PC-3 (cell line): ENCODE measurements around the gene ADAM15. TPM values are rescaled to one million over a fixed set of nuclear protein-coding genes. Genes with fewer than 3 reads are reported as not detected.

Experiments
- ATAC-seq: fragments of 200-7000 bp; cut with Tn5 transposase; 2 replicates; pipeline ENCODE4 v1.9.1; 2020; ENCODE audit warnings: mild to moderate bottlenecking, moderate library complexity
- BruUV-seq: library from RNA; stranded (reverse); fragments of 400-500 nt; replicated peaks from 2 replicates; lab custom pipeline; 2021; lab: Mats Ljungman, UMichigan
- CTCF ChIA-PET: fragments of 300-600 bp; sonication (Branson Sonifier 250); formaldehyde crosslinking; loops from one replicate; lab custom pipeline; 2022; ENCODE audit warnings: antibody characterized with exemption; lab: Charles Lee
- POLR2A ChIA-PET: fragments of 300-600 bp; sonication (Branson Sonifier 250); formaldehyde crosslinking; loops from one replicate; lab custom pipeline; 2022; ENCODE audit warnings: antibody characterized with exemption; ENCODE audit not compliant: unreplicated experiment; lab: Charles Lee
- DNase-seq: peaks from one replicate; pipeline ENCODE4 v3.0.0-alpha.2; 2015
- H2AFZ ChIP-seq: fragments of 300-600 bp; sonication (generic); 2 replicates; pipeline ENCODE4 v1.6.0; 2016; ENCODE audit warnings: antibody characterized with exemption, low read length
- H3F3A ChIP-seq: fragments of 300-600 bp; sonication (generic); one replicate; pipeline ENCODE4 v1.6.0; 2017; ENCODE audit warnings: antibody characterized with exemption, low read length, control low read depth, mild to moderate bottlenecking; ENCODE audit not compliant: unreplicated experiment
- H3K27ac ChIP-seq: fragments of 300-600 bp; sonication (generic); 2 replicates; pipeline ENCODE4 v1.5.1; 2016; ENCODE audit warnings: mild to moderate bottlenecking, low read length
- H3K27me3 ChIP-seq: fragments of 300-600 bp; sonication (generic); 2 replicates; pipeline ENCODE4 v1.6.1; 2016; ENCODE audit warnings: low read length, mixed read lengths
- H3K36me3 ChIP-seq: fragments of 300-600 bp; sonication (generic); 2 replicates; pipeline ENCODE4 v1.6.1; 2016; ENCODE audit warnings: low read depth, mixed run types, low read length, mixed read lengths
- H3K4me1 ChIP-seq: fragments of 300-600 bp; sonication (generic); 2 replicates; pipeline ENCODE4 v1.5.1; 2016; ENCODE audit warnings: low read length; ENCODE audit not compliant: insufficient read depth
- H3K4me2 ChIP-seq: fragments of 300-600 bp; sonication (generic); 2 replicates; pipeline ENCODE4 v1.6.0; 2016; ENCODE audit warnings: low read length
- H3K4me3 ChIP-seq: fragments of 300-600 bp; sonication (generic); 2 replicates; pipeline ENCODE4 v1.5.1; 2016; ENCODE audit warnings: mild to moderate bottlenecking, low read length, mixed read lengths
- H3K79me2 ChIP-seq: fragments of 300-600 bp; sonication (generic); 2 replicates; pipeline ENCODE4 v1.6.1; 2017; ENCODE audit warnings: low read length, mixed read lengths
- H3K9ac ChIP-seq: fragments of 300-600 bp; sonication (generic); 2 replicates; pipeline ENCODE4 v1.6.0; 2016; ENCODE audit warnings: mild to moderate bottlenecking, low read length
- H3K9me2 ChIP-seq: fragments of 300-600 bp; sonication (generic); replicated peaks from 2 replicates; pipeline ENCODE4 v1.6.1; 2016; ENCODE audit warnings: mixed run types, low read length, mixed read lengths
- H3K9me3 ChIP-seq: fragments of 300-600 bp; sonication (generic); 2 replicates; pipeline ENCODE4 v1.6.1; 2016; ENCODE audit warnings: low read length, mixed read lengths
- H4K20me1 ChIP-seq: fragments of 300-600 bp; sonication (generic); 2 replicates; pipeline ENCODE4 v1.6.1; 2016; ENCODE audit warnings: low read length, mixed read lengths
- CTCF ChIP-seq: fragments of 300-600 bp; sonication (generic); conservative IDR thresholded peaks from 2 replicates; pipeline ENCODE4 v1.5.1; 2017; ENCODE audit warnings: antibody characterized with exemption, low read depth, mild to moderate bottlenecking, low read length
- EZH2 ChIP-seq: fragments of 300-600 bp; sonication (generic); IDR thresholded peaks from one replicate; pipeline ENCODE4 v1.6.1; 2017; ENCODE audit warnings: antibody characterized with exemption, mild to moderate bottlenecking, low read length; ENCODE audit not compliant: unreplicated experiment
- EZH2phosphoT487 ChIP-seq: fragments of 300-600 bp; sonication (generic); IDR thresholded peaks from 2 replicates; pipeline ENCODE4 v1.6.1; 2018; ENCODE audit warnings: mild to moderate bottlenecking, antibody characterized with exemption, low read length, borderline replicate concordance
- intact Hi-C: fragments of 100-400 bp; cut with micrococcal nuclease; formaldehyde crosslinking; loops from 2 replicates; pipeline ENCODE4 v1.9.0; 2023
- total RNA-seq: library from RNA; depleted of rRNA; stranded (reverse); fragments of >200 nt; gene quantifications from 2 replicates; pipeline ENCODE4 v1.2.3, GENCODE V29; 2014

Gene ADAM15
- total RNA-seq, 1 experiment from 2014 or later = 334 TPM

- H3K4me2 ChIP-seq = peak overlapping the region; percentile 99
- H3K4me1 ChIP-seq = peaks cover 51% of the 10 kb centered on the region
- no peaks in the 10 kb centered on the region for H3F3A ChIP-seq
- no peaks in the 10 kb centered on the region for H3K9me3 ChIP-seq
- H3K4me3 ChIP-seq = peak overlapping the region; percentile 73
- H4K20me1 ChIP-seq = no peaks in the 10 kb centered on the region
- H3K36me3 ChIP-seq = no peaks in the 10 kb centered on the region
- TF ChIP-seq CTCF = peak; percentile 95
- no peak for TF ChIP-seq EZH2
- POLR2A ChIA-PET = no interaction called here
- CTCF ChIA-PET = interaction anchor here (1.3 to 1.8 kb wide), 3 partner anchors 86 to 526 kb away, joined by 4 to 14 read pairs (median 4); partner anchors contain the start of gene KRTCAP2
- H3K27ac ChIP-seq = peak overlapping the region; percentile 83
- peak; percentile 4; the same call in 1 of the 2 replicates for ATAC-seq
- intact Hi-C loops = no loop called here
- peaks cover 20% of the 10 kb centered on the region for H3K27me3 ChIP-seq
- peak overlapping the region; percentile 96 for H2AFZ ChIP-seq
- no peaks in the 10 kb centered on the region for H3K79me2 ChIP-seq
- BruUV-seq = no TSS peak
- peak overlapping the region; percentile 77; the same call in 1 of the 2 replicates for H3K9ac ChIP-seq
- peak; percentile 65 for DNase-seq
- no peaks in the 10 kb centered on the region for H3K9me2 ChIP-seq
Measured at GRCh38 chr1:155086128-155086741, 35.1 kb downstream of the ADAM15 start.

GRCh38 chr1:155086856-155087535 is 35.9 kb downstream of the ADAM15 start:
- no peaks in the 10 kb centered on the region for H3F3A ChIP-seq
- TF ChIP-seq CTCF (no peak), EZH2 (no peak), EZH2phosphoT487 (no peak)
- H2AFZ ChIP-seq = no peak overlapping the region
- peak overlapping the region; percentile 99 for H3K4me2 ChIP-seq
- no peak overlapping the region; the same call in 1 of the 2 replicates for H3K4me3 ChIP-seq
- no peak for DNase-seq
- H3K9ac ChIP-seq = no peak overlapping the region
- no peaks in the 10 kb centered on the region for H3K36me3 ChIP-seq
- H3K9me2 ChIP-seq = no peaks in the 10 kb centered on the region
- intact Hi-C loops = no loop called here
- ATAC-seq = no peak
- H3K27me3 ChIP-seq = peaks cover 12% of the 10 kb centered on the region
- BruUV-seq = no TSS peak
- H3K79me2 ChIP-seq = no peaks in the 10 kb centered on the region
- CTCF ChIA-PET = no interaction called here
- no peaks in the 10 kb centered on the region for H4K20me1 ChIP-seq
- no peaks in the 10 kb centered on the region for H3K9me3 ChIP-seq
- H3K27ac ChIP-seq = no peak overlapping the region
- POLR2A ChIA-PET = no interaction called here
- H3K4me1 ChIP-seq = peaks cover 45% of the 10 kb centered on the region
